Muscle layer of colon (tissue), 2 donors: ENCODE data around the gene C17orf58.
"Not testable (repeated sequence)": the region's sequence is repeated elsewhere in the genome, so short reads cannot be mapped to it uniquely, and the experiment has no call there.

Experiments
- H3K27ac ChIP-seq: one replicate; pipeline ENCODE4 v1.7.0; 2013; ENCODE audit warnings: low read depth, mild to moderate bottlenecking, low read length, moderate library complexity
- H3K27me3 ChIP-seq, 2 donors: one replicate each; pipeline ENCODE4 v1.7.0; 2013; ENCODE audit warnings: low read length in 2 of 2, mild to moderate bottlenecking in 2 of 2; ENCODE audit not compliant: insufficient read depth in 2 of 2, control insufficient read depth in 1 of 2
- H3K36me3 ChIP-seq: one replicate; pipeline ENCODE4 v1.7.0; 2013; ENCODE audit warnings: mild to moderate bottlenecking, low read length; ENCODE audit not compliant: insufficient read depth
- H3K4me1 ChIP-seq: one replicate; pipeline ENCODE4 v1.7.0; 2013; ENCODE audit warnings: mild to moderate bottlenecking, low read length; ENCODE audit not compliant: insufficient read depth
- H3K4me3 ChIP-seq, 2 donors: one replicate each; pipeline ENCODE4 v1.7.0; 2013; ENCODE audit warnings: low read length in 2 of 2, low read depth in 1 of 2, mild to moderate bottlenecking in 1 of 2, moderate library complexity in 1 of 2
- H3K9ac ChIP-seq: one replicate; pipeline ENCODE4 v1.7.0; 2013; ENCODE audit warnings: low read length
- H3K9me3 ChIP-seq: one replicate; pipeline ENCODE4 v1.7.0; 2013; ENCODE audit warnings: mild to moderate bottlenecking, low read length
- donor health status: abdominal sarcoma.
- donor health status: Adenocarcinoma of cecum.

C17orf58 gene

GRCh38 chr17:68020409-68020756, 24.1 kb upstream of the C17orf58 start:
- Histone ChIP-seq H3K9ac (peak overlapping the region; percentile 60), H3K9me3 (no peaks in the 10 kb centered on the region), H3K27ac (peak overlapping the region; percentile 94), H3K36me3 (no peaks in the 10 kb centered on the region), H3K4me3 (peak overlapping the region; percentile 56 to 91), H3K4me1 (peaks cover 4% of the 10 kb centered on the region), H3K27me3 (no peaks in the 10 kb centered on the region)

GRCh38 chr17:68019675-68020408, 23.6 kb upstream of the C17orf58 start:
- Histone ChIP-seq H3K9ac (peak overlapping the region; percentile 60), H3K27me3 (no peaks in the 10 kb centered on the region), H3K27ac (peak overlapping the region; percentile 94), H3K36me3 (no peaks in the 10 kb centered on the region), H3K9me3 (no peaks in the 10 kb centered on the region), H3K4me3 (peak overlapping the region; percentile 56 to 91), H3K4me1 (peaks cover 4% of the 10 kb centered on the region)

- no peaks in the 10 kb centered on the region for H3K27me3 ChIP-seq
- no peaks in the 10 kb centered on the region for H3K9me3 ChIP-seq
- peaks cover 4% of the 10 kb centered on the region for H3K4me1 ChIP-seq
- H3K27ac ChIP-seq: peak overlapping the region; percentile 76
- H3K36me3 ChIP-seq: no peaks in the 10 kb centered on the region
- H3K4me3 ChIP-seq: peak overlapping the region in 1 of 2 donors; percentile 91
- peak overlapping the region; percentile 60 for H3K9ac ChIP-seq
These were observed 23.0 kb upstream of the C17orf58 start for GRCh38 chr17:68019336-68019674.

- H3K27ac ChIP-seq, H3K9ac ChIP-seq, H3K4me3 ChIP-seq, H3K9me3 ChIP-seq, H3K4me1 ChIP-seq, H3K36me3 ChIP-seq, H3K27me3 ChIP-seq: not testable (repeated sequence)
These were observed 22.2 kb upstream of the C17orf58 start for GRCh38 chr17:68018493-68018892.

- Histone ChIP-seq H3K9me3 (no peaks in the 10 kb centered on the region), H3K27ac (no peak overlapping the region), H3K4me1 (peaks cover 4% of the 10 kb centered on the region), H3K4me3 (no peak overlapping the region), H3K9ac (no peak overlapping the region), H3K27me3 (no peaks in the 10 kb centered on the region), H3K36me3 (no peaks in the 10 kb centered on the region)
These were observed 20.6 kb upstream of the C17orf58 start for GRCh38 chr17:68016838-68017237.

- no peaks in the 10 kb centered on the region for H3K4me1 ChIP-seq
- H3K27ac ChIP-seq: no peak overlapping the region
- no peaks in the 10 kb centered on the region for H3K36me3 ChIP-seq
- no peak overlapping the region for H3K4me3 ChIP-seq
- no peaks in the 10 kb centered on the region for H3K9me3 ChIP-seq
- H3K9ac ChIP-seq: no peak overlapping the region
- no peaks in the 10 kb centered on the region for H3K27me3 ChIP-seq
These were observed 18.9 kb upstream of the C17orf58 start for GRCh38 chr17:68015081-68015723.

GRCh38 chr17:68013385-68013784, 17.1 kb upstream of the C17orf58 start:
- Histone ChIP-seq H3K9me3 (no peaks in the 10 kb centered on the region), H3K27me3 (no peaks in the 10 kb centered on the region), H3K4me3 (no peak overlapping the region), H3K27ac (no peak overlapping the region), H3K9ac (no peak overlapping the region), H3K4me1 (no peaks in the 10 kb centered on the region), H3K36me3 (no peaks in the 10 kb centered on the region)

- no peaks in the 10 kb centered on the region for H3K4me1 ChIP-seq
- no peak overlapping the region for H3K4me3 ChIP-seq
- no peaks in the 10 kb centered on the region for H3K36me3 ChIP-seq
- no peaks in the 10 kb centered on the region for H3K27me3 ChIP-seq
- no peaks in the 10 kb centered on the region for H3K9me3 ChIP-seq
- H3K27ac ChIP-seq: no peak overlapping the region
- H3K9ac ChIP-seq: no peak overlapping the region
These were observed 15.0 kb upstream of the C17orf58 start for GRCh38 chr17:68011199-68011665.

GRCh38 chr17:68006797-68007196, 10.5 kb upstream of the C17orf58 start:
- H3K27ac ChIP-seq: no peak overlapping the region
- no peaks in the 10 kb centered on the region for H3K27me3 ChIP-seq
- no peaks in the 10 kb centered on the region for H3K9me3 ChIP-seq
- H3K4me3 ChIP-seq: no peak overlapping the region
- no peaks in the 10 kb centered on the region for H3K4me1 ChIP-seq
- no peaks in the 10 kb centered on the region for H3K36me3 ChIP-seq
- no peak overlapping the region for H3K9ac ChIP-seq

- Histone ChIP-seq H3K27ac (no peak overlapping the region), H3K36me3 (no peaks in the 10 kb centered on the region), H3K4me1 (no peaks in the 10 kb centered on the region), H3K4me3 (no peak overlapping the region), H3K27me3 (no peaks in the 10 kb centered on the region), H3K9ac (no peak overlapping the region), H3K9me3 (no peaks in the 10 kb centered on the region)
These were observed 7.9 kb upstream of the C17orf58 start for GRCh38 chr17:68004201-68004600.

GRCh38 chr17:67999291-67999911, 3.1 kb upstream of the C17orf58 start:
- H3K9ac ChIP-seq: no peak overlapping the region

More at GRCh38 chr17:67999291-67999911, 3.1 kb upstream of the C17orf58 start:
- H3K4me1 ChIP-seq: peaks cover 9% of the 10 kb centered on the region
- no peak overlapping the region for H3K4me3 ChIP-seq
- no peaks in the 10 kb centered on the region for H3K36me3 ChIP-seq
- no peak overlapping the region for H3K27ac ChIP-seq
- H3K9me3 ChIP-seq: no peaks in the 10 kb centered on the region
- H3K27me3 ChIP-seq: no peaks in the 10 kb centered on the region
